ENCODE measurements around the gene WFDC6. TPM values are rescaled to one million over a fixed set of nuclear protein-coding genes. Genes with fewer than 3 reads are reported as not detected.

Gene WFDC6
- total and polyA plus RNA-seq, 2 of the 8 experiments (the other 6 are each of a cell fraction or from before 2014, with no cell fraction given) = not detected

GRCh38 chr20:45489083-45489531, 50.2 kb downstream of the WFDC6 start (continued):
- TF ChIP-seq HDAC6 (IDR thresholded peaks at IDR 0.05; ENCODE audit: low read depth, low read length) = no peak
